Ramos (cell line): ENCODE measurements around the gene PRKCI.
"Not testable (repeated sequence)": the region's sequence is repeated elsewhere in the genome, so short reads cannot be mapped to it uniquely, and the experiment has no call there.

Experiments
- in situ Hi-C: fragments of 300-500 bp; cut with MboI; formaldehyde crosslinking; loops from one replicate; pipeline ENCODE4 v1.14.3; 2022; ENCODE audit warnings: low sequenced_read_pairs; ENCODE audit not compliant: unreplicated experiment

Gene PRKCI

GRCh38 chr3:170331143-170331542 is 108.9 kb downstream of the PRKCI start:
- in situ Hi-C loops, result no loop called here

GRCh38 chr3:170337420-170337819 is 115.2 kb downstream of the PRKCI start:
- in situ Hi-C loops, result no loop called here

- in situ Hi-C loops, result no loop called here
These were observed 116.6 kb downstream of the PRKCI start for GRCh38 chr3:170338690-170339340.

GRCh38 chr3:170342273-170342672 is 120.0 kb downstream of the PRKCI start:
- in situ Hi-C loops, result not testable (repeated sequence)

- in situ Hi-C loops, result not testable (repeated sequence)
These were observed 121.6 kb downstream of the PRKCI start for GRCh38 chr3:170343859-170344258.

- in situ Hi-C loops, result no loop called here
These were observed 122.7 kb downstream of the PRKCI start for GRCh38 chr3:170344971-170345370.

GRCh38 chr3:170346481-170347392 is 124.5 kb downstream of the PRKCI start:
- in situ Hi-C loops, result no loop called here

GRCh38 chr3:170350515-170351413 is 128.5 kb downstream of the PRKCI start:
- in situ Hi-C loops, result loop anchor here (10.0 to 25.0 kb wide), 3 partner anchors 306 to 588 kb away; partner anchors contain the start of genes ACTRT3, MYNN and TERC

GRCh38 chr3:170352936-170353335 is 130.7 kb downstream of the PRKCI start:
- in situ Hi-C loops, result loop anchor here (10.0 to 25.0 kb wide), 3 partner anchors 308 to 591 kb away; partner anchors contain the start of genes ACTRT3, MYNN and TERC

- in situ Hi-C loops, result loop anchor here (10.0 to 25.0 kb wide), 3 partner anchors 309 to 591 kb away; partner anchors contain the start of genes ACTRT3, MYNN and TERC
These were observed 131.3 kb downstream of the PRKCI start for GRCh38 chr3:170353485-170353884.

- in situ Hi-C loops, result loop anchor here (10.0 to 25.0 kb wide), 3 partner anchors 310 to 592 kb away; partner anchors contain the start of genes ACTRT3, MYNN and TERC
These were observed 132.5 kb downstream of the PRKCI start for GRCh38 chr3:170354760-170355159.
